ENCODE measurements around the gene CIROP.

DNA sequence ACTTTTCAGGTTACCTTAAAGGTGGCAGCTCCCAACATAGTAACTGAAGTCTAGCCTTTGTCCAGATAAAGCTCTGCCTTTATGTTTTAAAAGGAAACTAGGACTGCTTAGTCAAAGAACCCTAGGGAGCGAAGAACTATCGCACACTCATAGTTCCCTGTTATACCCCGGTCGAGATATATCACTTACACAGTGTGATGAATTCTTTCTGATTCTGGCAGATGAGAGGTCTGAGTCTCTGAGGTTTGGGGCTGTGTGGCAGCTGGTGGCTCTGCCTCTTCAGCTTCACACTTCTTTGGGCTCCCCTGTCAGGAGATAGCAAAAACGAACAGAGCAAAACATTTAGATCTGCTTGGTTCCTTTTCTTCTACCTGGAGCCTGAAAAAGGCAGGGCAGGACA lies 26.8 kb downstream of the CIROP start:
- TF ChIP-seq, protein P1, sequence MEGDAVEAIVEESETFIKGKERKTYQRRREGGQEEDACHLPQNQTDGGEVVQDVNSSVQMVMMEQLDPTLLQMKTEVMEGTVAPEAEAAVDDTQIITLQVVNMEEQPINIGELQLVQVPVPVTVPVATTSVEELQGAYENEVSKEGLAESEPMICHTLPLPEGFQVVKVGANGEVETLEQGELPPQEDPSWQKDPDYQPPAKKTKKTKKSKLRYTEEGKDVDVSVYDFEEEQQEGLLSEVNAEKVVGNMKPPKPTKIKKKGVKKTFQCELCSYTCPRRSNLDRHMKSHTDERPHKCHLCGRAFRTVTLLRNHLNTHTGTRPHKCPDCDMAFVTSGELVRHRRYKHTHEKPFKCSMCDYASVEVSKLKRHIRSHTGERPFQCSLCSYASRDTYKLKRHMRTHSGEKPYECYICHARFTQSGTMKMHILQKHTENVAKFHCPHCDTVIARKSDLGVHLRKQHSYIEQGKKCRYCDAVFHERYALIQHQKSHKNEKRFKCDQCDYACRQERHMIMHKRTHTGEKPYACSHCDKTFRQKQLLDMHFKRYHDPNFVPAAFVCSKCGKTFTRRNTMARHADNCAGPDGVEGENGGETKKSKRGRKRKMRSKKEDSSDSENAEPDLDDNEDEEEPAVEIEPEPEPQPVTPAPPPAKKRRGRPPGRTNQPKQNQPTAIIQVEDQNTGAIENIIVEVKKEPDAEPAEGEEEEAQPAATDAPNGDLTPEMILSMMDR (IDR thresholded peaks at IDR 0.05; ENCODE audit: low read depth, low read length, poor library complexity, severe bottlenecking), result no peak
- no peak for TF ChIP-seq EZH2phosphoT487 (IDR thresholded peaks at IDR 0.05; ENCODE audit: borderline replicate concordance, low read length)
